ENCODE results near the gene RAB11A.

Gene RAB11A

GRCh38 chr15:65869126-65869953, at the start of gene RAB11A:
Gene RAB11A, plus strand, starts transcription at chr15:65869491. Its CDS starts 95 bp downstream, at chr15:65869586.
- DNase-seq, result peak; percentile 95

GRCh38 chr15:65819563-65819960, 49.7 kb upstream of the RAB11A start:
- no peak for DNase-seq

GRCh38 chr15:65821070-65821469, 48.2 kb upstream of the RAB11A start:
- DNase-seq, result no peak

GRCh38 chr15:65822316-65822715, 47.0 kb upstream of the RAB11A start:
- DNase-seq, result no peak

- DNase-seq, result peak; percentile 41
Measured at GRCh38 chr15:65824031-65824743, 45.1 kb upstream of the RAB11A start.

- no peak for DNase-seq
Measured at GRCh38 chr15:65824941-65825544, 44.2 kb upstream of the RAB11A start.

GRCh38 chr15:65827065-65827464, 42.2 kb upstream of the RAB11A start:
- no peak for DNase-seq

- DNase-seq, result no peak
Measured at GRCh38 chr15:65828585-65828984, 40.7 kb upstream of the RAB11A start.

- peak; percentile 23 for DNase-seq
Measured at GRCh38 chr15:65829130-65829764, 40.0 kb upstream of the RAB11A start.

GRCh38 chr15:65832549-65833364, 36.5 kb upstream of the RAB11A start:
- peak; percentile 69 for DNase-seq

- DNase-seq, result no peak
Measured at GRCh38 chr15:65833501-65834205, 35.6 kb upstream of the RAB11A start.

GRCh38 chr15:65834603-65835282, 34.5 kb upstream of the RAB11A start:
- no peak for DNase-seq

GRCh38 chr15:65835447-65835846, 33.8 kb upstream of the RAB11A start:
- DNase-seq, result no peak

- DNase-seq, result no peak
Measured at GRCh38 chr15:65836665-65837064, 32.6 kb upstream of the RAB11A start.

- DNase-seq, result no peak
Measured at GRCh38 chr15:65837301-65838294, 31.7 kb upstream of the RAB11A start.

GRCh38 chr15:65839354-65839901, 29.9 kb upstream of the RAB11A start:
- no peak for DNase-seq

- no peak for DNase-seq
Measured at GRCh38 chr15:65839985-65840384, 29.3 kb upstream of the RAB11A start.

- no peak for DNase-seq
Measured at GRCh38 chr15:65841121-65841930, 28.0 kb upstream of the RAB11A start.

Measured in NCI-H2227 treated with DMSO at 0.1 percent for 48 hours (cell line).